Globus pallidus (tissue), 1 donor: ENCODE measurements around the gene GRAP2.

Experiments used
- DNase-seq: peaks from one replicate; pipeline ENCODE4 v3.0.0-alpha.2; 2015; ENCODE audit warnings: low spot score

The GRAP2 gene

GRCh38 chr22:40014667-40015248 is 113.9 kb downstream of the GRAP2 start:
- DNase-seq, result no peak

GRCh38 chr22:40015358-40015976 is 114.6 kb downstream of the GRAP2 start:
- DNase-seq, result no peak

- no peak for DNase-seq
Observed at GRCh38 chr22:40018051-40018450, 117.2 kb downstream of the GRAP2 start.

GRCh38 chr22:40019100-40019499 is 118.2 kb downstream of the GRAP2 start:
- DNase-seq, result no peak

- no peak for DNase-seq
Observed at GRCh38 chr22:40020956-40021355, 120.1 kb downstream of the GRAP2 start.

GRCh38 chr22:40021401-40022000 is 120.6 kb downstream of the GRAP2 start:
- no peak for DNase-seq

- no peak for DNase-seq
Observed at GRCh38 chr22:40022536-40023240, 121.8 kb downstream of the GRAP2 start.
